HepG2 (cell line): Measurements from ENCODE around the gene GMEB1. TPM values are rescaled to one million over a fixed set of nuclear protein-coding genes. Genes with fewer than 3 reads are reported as not detected.

Experiments
- EP300 ChIP-seq, 3 experiments: sonication (generic) in 1 of 3; formaldehyde crosslinking in 1 of 3; IDR thresholded peaks; 2 replicates each; pipeline versions ENCODE4 v1.5.1 to v1.6.1; 2011 to 2020; ENCODE audit warnings: low read depth in 2 of 3, low read length in 2 of 3, borderline replicate concordance in 1 of 3, improper control_type of control experiment in 1 of 3, mild to moderate bottlenecking in 1 of 3, missing genetic modification reagents in 1 of 3, moderate library complexity in 1 of 3
- FOSL2 ChIP-seq: sonication (generic); formaldehyde crosslinking; IDR thresholded peaks from 2 replicates; pipeline ENCODE4 v1.4.0; 2020; ENCODE audit warnings: missing genetic modification reagents
- KDM6A ChIP-seq: IDR thresholded peaks from 2 replicates; pipeline ENCODE4 v1.6.1; 2016; ENCODE audit warnings: low read depth
- MTF1 ChIP-seq: sonication (generic); formaldehyde crosslinking; IDR thresholded peaks from 2 replicates; pipeline ENCODE4 v1.5.0; 2020; ENCODE audit warnings: missing genetic modification reagents
- NR2F2 ChIP-seq: IDR thresholded peaks from 2 replicates; pipeline ENCODE4 v1.6.1; 2012; ENCODE audit warnings: low read depth, inconsistent platforms, borderline replicate concordance
- SMAD1 ChIP-seq: sonication (generic); formaldehyde crosslinking; IDR thresholded peaks from 2 replicates; pipeline ENCODE4 v1.4.0; 2020; ENCODE audit warnings: missing genetic modification reagents, low read depth, mild to moderate bottlenecking, borderline replicate concordance
- SMARCC2 ChIP-seq: fragments of 450-650 bp; IDR thresholded peaks from 2 replicates; pipeline ENCODE4 v1.6.1; 2017; ENCODE audit warnings: antibody characterized with exemption, mild to moderate bottlenecking
- SOX6 ChIP-seq, 2 experiments: fragments of 450-650 bp in 1 of 2; sonication (generic) in 1 of 2; formaldehyde crosslinking in 1 of 2; IDR thresholded peaks; 2 replicates each; pipeline versions ENCODE4 v1.4.0 to v1.6.1; 2017 to 2020; ENCODE audit warnings: antibody characterized with exemption in 1 of 2, mild to moderate bottlenecking in 1 of 2, missing genetic modification reagents in 1 of 2
- ZBTB39 ChIP-seq: sonication (generic); formaldehyde crosslinking; IDR thresholded peaks from 2 replicates; pipeline ENCODE4 v1.5.0; 2020; ENCODE audit warnings: missing genetic modification reagents
- ZNF512B ChIP-seq: sonication (generic); formaldehyde crosslinking; IDR thresholded peaks from 2 replicates; pipeline ENCODE4 v1.5.1; 2020; ENCODE audit warnings: missing genetic modification reagents, mild to moderate bottlenecking, borderline replicate concordance
- ZNF550 ChIP-seq: sonication (generic); formaldehyde crosslinking; IDR thresholded peaks from 2 replicates; pipeline ENCODE4 v1.4.0; 2020; ENCODE audit warnings: mild to moderate bottlenecking, missing genetic modification reagents, borderline replicate concordance
- ZNF75D ChIP-seq: sonication (generic); formaldehyde crosslinking; IDR thresholded peaks from 2 replicates; pipeline ENCODE4 v1.8.1; 2023; ENCODE audit warnings: missing genetic modification reagents, mild to moderate bottlenecking, borderline replicate concordance
- ZNF766 ChIP-seq: sonication (generic); formaldehyde crosslinking; IDR thresholded peaks from 2 replicates; pipeline ENCODE4 v1.5.0; 2020; ENCODE audit warnings: missing genetic modification reagents, borderline replicate concordance
- ZNF773 ChIP-seq: sonication (generic); formaldehyde crosslinking; IDR thresholded peaks from 2 replicates; pipeline ENCODE4 v1.4.0; 2020; ENCODE audit warnings: missing genetic modification reagents, borderline replicate concordance
- polyA plus RNA-seq, 8 experiments: library from polyadenylated mRNA; depleted of rRNA in 3 of 8; stranded (reverse) in 7 of 8; unstranded in 1 of 8; fragments of >200 nt; fragmentation: Illumina TruSeq in 4 of 8; extraction: Trizol in 4 of 8; gene quantifications; 2 replicates each; pipeline versions ENCODE4 v1.2.1 to v1.2.3, GENCODE V29; 2011 to 2016; ENCODE audit warnings: low read depth in 4 of 8, missing spikeins in 1 of 8, mixed read lengths in 1 of 8; ENCODE audit not compliant: insufficient read depth in 1 of 8
- total RNA-seq, 5 experiments: library from RNA; depleted of rRNA; stranded (reverse); fragments of >200 nt; fragmentation: Illumina TruSeq; extraction: Trizol; gene quantifications; 2 replicates each; pipeline ENCODE4 v1.2.3, GENCODE V29; 2016; ENCODE audit warnings: low read depth in 1 of 5
- TF ChIP-seq, protein P1 (sequence below): sonication (generic); formaldehyde crosslinking; IDR thresholded peaks from 2 replicates; pipeline ENCODE4 v1.4.0; 2020; ENCODE audit warnings: mild to moderate bottlenecking, missing genetic modification reagents

The GMEB1 gene
- total and polyA plus RNA-seq, 2 of the 13 experiments (the other 11 are each of a cell fraction or from before 2014, with no cell fraction given) = 3.0 to 6.0 TPM

GRCh38 chr1:28736450-28737306 is 68.1 kb downstream of the GMEB1 start, which contains the start of gene YTHDF2 (continued):
- TF ChIP-seq ZNF512B (CRISPR knock-in tag) = no peak
- TF ChIP-seq ZBTB39 (CRISPR knock-in tag) = 0 out of 2 replicates have a peak, but pooled peaks have one; percentile 59
- TF ChIP-seq ZNF766 (CRISPR knock-in tag) = peak; percentile 13; the same call in 1 of the 2 replicates
- TF ChIP-seq, protein P1, sequence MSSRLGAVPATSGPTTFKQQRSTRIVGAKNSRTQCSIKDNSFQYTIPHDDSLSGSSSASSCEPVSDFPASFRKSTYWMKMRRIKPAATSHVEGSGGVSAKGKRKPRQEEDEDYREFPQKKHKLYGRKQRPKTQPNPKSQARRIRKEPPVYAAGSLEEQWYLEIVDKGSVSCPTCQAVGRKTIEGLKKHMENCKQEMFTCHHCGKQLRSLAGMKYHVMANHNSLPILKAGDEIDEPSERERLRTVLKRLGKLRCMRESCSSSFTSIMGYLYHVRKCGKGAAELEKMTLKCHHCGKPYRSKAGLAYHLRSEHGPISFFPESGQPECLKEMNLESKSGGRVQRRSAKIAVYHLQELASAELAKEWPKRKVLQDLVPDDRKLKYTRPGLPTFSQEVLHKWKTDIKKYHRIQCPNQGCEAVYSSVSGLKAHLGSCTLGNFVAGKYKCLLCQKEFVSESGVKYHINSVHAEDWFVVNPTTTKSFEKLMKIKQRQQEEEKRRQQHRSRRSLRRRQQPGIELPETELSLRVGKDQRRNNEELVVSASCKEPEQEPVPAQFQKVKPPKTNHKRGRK = no peak
- peak; percentile 31 to 36; a peak in 2 of 4 replicates for TF ChIP-seq EP300 (IDR thresholded peaks at IDR 0.05; ENCODE audit: low read depth in 2 of 2, low read length in 2 of 2)
- peak; percentile 58; the same call in 1 of the 2 replicates for TF ChIP-seq EP300 (CRISPR knock-in tag; IDR thresholded peaks at IDR 0.05; ENCODE audit: borderline replicate concordance)
- no peak for TF ChIP-seq SMARCC2
- TF ChIP-seq KDM6A = peak; percentile 49; the same call in 1 of the 2 replicates
- TF ChIP-seq ZNF773 (CRISPR knock-in tag) = peak; percentile 53; the same call in 1 of the 2 replicates
- TF ChIP-seq SMAD1 (CRISPR knock-in tag) = no peak
- TF ChIP-seq FOSL2 (CRISPR knock-in tag) = peak; percentile 55
- 0 out of 2 replicates have a peak, but pooled peaks have one; percentile 10 for TF ChIP-seq NR2F2
- 0 out of 2 replicates have a peak, but pooled peaks have one; percentile 16 for TF ChIP-seq ZNF75D (CRISPR knock-in tag)
- TF ChIP-seq MTF1 (CRISPR knock-in tag) = peak; percentile 66; the same call in 1 of the 2 replicates
- TF ChIP-seq SOX6 (IDR thresholded peaks at IDR 0.05) = no peak
- peak; percentile 84 for TF ChIP-seq SOX6 (CRISPR knock-in tag; IDR thresholded peaks at IDR 0.05)
- TF ChIP-seq ZNF550 = 0 out of 2 replicates have a peak, but pooled peaks have one; percentile 40
